ENCODE results near the gene MTUS2. TPM values are rescaled to one million over a fixed set of nuclear protein-coding genes. Genes with fewer than 3 reads are reported as not detected.

The MTUS2 gene
- total RNA-seq, 6 donors from 2014 or later, result 0.11 to 1.6 (median 0.20) TPM; not detected in 1

DNA sequence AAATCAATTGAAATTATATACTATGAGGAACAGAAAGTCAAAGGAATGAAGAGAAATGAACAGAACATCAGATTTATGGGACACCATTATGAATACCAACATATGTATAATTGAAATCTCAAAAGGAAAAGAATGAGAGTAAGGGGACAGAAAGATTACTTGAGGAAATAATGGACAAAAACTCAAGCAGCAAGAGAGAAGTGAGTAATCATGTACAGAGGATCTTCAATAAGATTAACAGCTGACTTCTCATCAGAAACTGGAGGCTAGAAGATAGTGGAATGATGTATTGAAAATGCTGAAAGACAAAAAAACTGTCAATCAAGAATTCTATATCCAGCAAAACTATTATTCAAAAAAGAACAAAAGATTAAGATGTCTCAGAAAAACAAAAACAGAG is 10.4 kb downstream of the MTUS2 start:
- H3K27me3 ChIP-seq, result no peaks in the 10 kb centered on the region
- peaks cover 7 to 39% (median 21%) of the 10 kb centered on the region in 4 donors for H3K9me3 ChIP-seq
- DNase-seq (no peak), ATAC-seq (ENCODE audit: low FRiP score in 2 of 2) (no peak)
- H3K4me3 ChIP-seq, result no peak overlapping the region
- H3K36me3 ChIP-seq, result no peaks in the 10 kb centered on the region
- no peak overlapping the region for H3K27ac ChIP-seq
- TF ChIP-seq EP300 (IDR thresholded peaks at IDR 0.05), result no peak
- TF ChIP-seq, protein P1, sequence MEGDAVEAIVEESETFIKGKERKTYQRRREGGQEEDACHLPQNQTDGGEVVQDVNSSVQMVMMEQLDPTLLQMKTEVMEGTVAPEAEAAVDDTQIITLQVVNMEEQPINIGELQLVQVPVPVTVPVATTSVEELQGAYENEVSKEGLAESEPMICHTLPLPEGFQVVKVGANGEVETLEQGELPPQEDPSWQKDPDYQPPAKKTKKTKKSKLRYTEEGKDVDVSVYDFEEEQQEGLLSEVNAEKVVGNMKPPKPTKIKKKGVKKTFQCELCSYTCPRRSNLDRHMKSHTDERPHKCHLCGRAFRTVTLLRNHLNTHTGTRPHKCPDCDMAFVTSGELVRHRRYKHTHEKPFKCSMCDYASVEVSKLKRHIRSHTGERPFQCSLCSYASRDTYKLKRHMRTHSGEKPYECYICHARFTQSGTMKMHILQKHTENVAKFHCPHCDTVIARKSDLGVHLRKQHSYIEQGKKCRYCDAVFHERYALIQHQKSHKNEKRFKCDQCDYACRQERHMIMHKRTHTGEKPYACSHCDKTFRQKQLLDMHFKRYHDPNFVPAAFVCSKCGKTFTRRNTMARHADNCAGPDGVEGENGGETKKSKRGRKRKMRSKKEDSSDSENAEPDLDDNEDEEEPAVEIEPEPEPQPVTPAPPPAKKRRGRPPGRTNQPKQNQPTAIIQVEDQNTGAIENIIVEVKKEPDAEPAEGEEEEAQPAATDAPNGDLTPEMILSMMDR (IDR thresholded peaks at IDR 0.05), result no peak
- TF ChIP-seq POLR2AphosphoS5 (IDR thresholded peaks at IDR 0.05), result no peak
- TF ChIP-seq POLR2A (IDR thresholded peaks at IDR 0.05), result no peak
- H3K4me1 ChIP-seq, result no peaks in the 10 kb centered on the region

DNA sequence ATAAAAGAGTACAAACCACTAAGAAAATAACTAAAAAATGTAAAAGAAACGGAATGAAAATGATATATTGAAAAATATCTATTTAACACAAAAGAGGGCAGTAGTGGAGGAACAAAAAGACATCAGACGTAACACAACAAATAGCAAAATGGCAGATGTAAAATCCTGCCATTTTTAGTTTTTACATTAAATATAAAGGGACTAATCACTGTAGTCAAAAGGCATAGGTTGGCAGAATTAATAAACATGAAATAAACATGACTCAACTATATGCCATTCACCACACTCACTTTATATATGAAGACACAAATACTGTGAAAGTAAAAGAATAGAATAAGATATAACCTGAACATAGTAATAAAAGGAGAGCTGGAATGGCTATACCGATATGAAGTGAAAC is 11.0 kb downstream of the MTUS2 start:
- Histone ChIP-seq H3K9me3 (peaks cover 7 to 39% (median 21%) of the 10 kb centered on the region in 4 donors), H3K4me1 (no peaks in the 10 kb centered on the region), H3K27ac (no peak overlapping the region), H3K4me3 (no peak overlapping the region), H3K36me3 (no peaks in the 10 kb centered on the region), H3K27me3 (no peaks in the 10 kb centered on the region)
- TF ChIP-seq, protein P1 (IDR thresholded peaks at IDR 0.05), result no peak
- TF ChIP-seq POLR2AphosphoS5 (IDR thresholded peaks at IDR 0.05) (no peak), EP300 (IDR thresholded peaks at IDR 0.05) (no peak), POLR2A (IDR thresholded peaks at IDR 0.05) (no peak)
- no peak for DNase-seq
- no peak for ATAC-seq (ENCODE audit: low FRiP score in 2 of 2)
- 82 to 84% methylated on average over 3 of the region's 3 CpGs for WGBS, 2 donors

DNA sequence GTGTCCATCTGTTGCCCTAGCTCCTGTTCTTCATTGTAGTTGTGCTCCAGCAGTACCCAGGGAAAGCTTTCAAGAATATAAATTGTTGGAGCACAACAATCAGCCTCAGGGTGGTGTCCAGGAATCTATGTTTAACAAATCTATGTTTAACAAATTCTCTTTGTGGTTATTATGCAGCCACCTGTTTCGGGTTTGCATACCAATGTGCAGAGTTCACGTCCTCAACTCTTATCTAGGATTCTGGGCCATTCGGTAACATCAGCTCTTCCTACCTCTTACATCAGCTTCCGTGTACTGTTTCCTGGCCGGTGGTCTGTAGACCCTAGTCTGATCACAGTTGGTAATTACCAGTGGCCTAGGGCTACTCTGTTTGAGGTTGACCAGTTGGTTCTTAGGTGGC is 17.0 kb downstream of the MTUS2 start:
- H3K36me3 ChIP-seq, result no peaks in the 10 kb centered on the region
- no peaks in the 10 kb centered on the region for H3K27me3 ChIP-seq
- DNase-seq (no peak), ATAC-seq (ENCODE audit: low FRiP score in 2 of 2) (no peak)
- H3K4me1 ChIP-seq, result no peaks in the 10 kb centered on the region
- 80 to 92% methylated on average over 5 of the region's 5 CpGs for WGBS, 2 donors
- TF ChIP-seq, protein P1 (IDR thresholded peaks at IDR 0.05), result no peak
- TF ChIP-seq POLR2A (IDR thresholded peaks at IDR 0.05) (no peak), EP300 (IDR thresholded peaks at IDR 0.05) (no peak), POLR2AphosphoS5 (IDR thresholded peaks at IDR 0.05) (no peak)
- no peak overlapping the region for H3K4me3 ChIP-seq
- no peaks in the 10 kb centered on the region for H3K9me3 ChIP-seq
- no peak overlapping the region for H3K27ac ChIP-seq

DNA sequence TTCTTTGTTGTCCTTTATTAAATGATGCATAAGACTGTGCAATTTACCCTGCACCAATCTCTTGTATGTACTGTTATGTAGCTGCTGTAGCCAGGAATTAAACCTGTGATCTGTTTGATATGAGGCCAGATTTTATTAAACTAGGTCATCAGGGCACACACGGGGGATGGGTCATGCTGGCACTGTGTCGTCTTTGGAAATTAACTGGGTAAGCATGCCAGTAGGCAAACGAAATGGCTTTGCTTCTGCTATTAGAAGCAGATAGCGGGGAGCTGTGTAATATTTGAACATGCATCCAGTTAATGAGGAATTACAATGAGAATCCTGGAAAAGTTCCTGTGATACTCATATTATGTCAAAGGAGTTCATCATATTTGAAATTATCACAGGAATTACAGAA is 23.5 kb downstream of the MTUS2 start:
- Histone ChIP-seq H3K9me3 (no peaks in the 10 kb centered on the region), H3K27me3 (no peaks in the 10 kb centered on the region), H3K36me3 (no peaks in the 10 kb centered on the region), H3K27ac (no peak overlapping the region), H3K4me3 (no peak overlapping the region), H3K4me1 (no peaks in the 10 kb centered on the region)
- DNase-seq, result no peak
- ATAC-seq (ENCODE audit: low FRiP score in 2 of 2), result no peak
- 74 to 76% methylated on average over 4 of the region's 4 CpGs for WGBS, 2 donors
- TF ChIP-seq POLR2A (IDR thresholded peaks at IDR 0.05), result no peak
- TF ChIP-seq, protein P1 (IDR thresholded peaks at IDR 0.05), result no peak
- no peak for TF ChIP-seq POLR2AphosphoS5 (IDR thresholded peaks at IDR 0.05)
- no peak for TF ChIP-seq EP300 (IDR thresholded peaks at IDR 0.05)

DNA sequence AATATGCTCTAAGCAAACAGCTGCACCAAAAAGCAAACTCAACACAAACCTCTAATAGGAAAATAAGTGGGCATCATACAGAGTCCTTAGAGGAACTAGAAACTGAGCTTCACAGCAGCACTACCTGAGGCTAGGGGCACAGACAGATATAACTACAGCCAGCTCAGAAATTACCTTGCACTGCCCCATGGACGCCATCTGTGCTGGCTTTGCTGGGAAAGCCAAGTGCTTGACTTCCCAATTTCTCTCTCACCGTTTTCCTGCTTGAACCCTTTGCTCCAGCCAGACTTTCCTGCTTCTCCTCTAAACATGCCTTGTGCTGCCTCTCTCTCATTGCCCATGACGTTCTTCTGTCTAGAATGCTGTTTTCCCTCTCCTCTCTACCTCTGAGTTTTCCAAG is 29.3 kb downstream of the MTUS2 start:
- ATAC-seq (ENCODE audit: low FRiP score in 2 of 2), result no peak
- 74 to 78% methylated on average over 3 of the region's 3 CpGs for WGBS, 2 donors

More for the DNA sequence above, 29.3 kb downstream of the MTUS2 start:
- Histone ChIP-seq H3K4me3 (no peak overlapping the region), H3K27ac (no peak overlapping the region), H3K27me3 (no peaks in the 10 kb centered on the region), H3K4me1 (no peaks in the 10 kb centered on the region), H3K9me3 (no peaks in the 10 kb centered on the region), H3K36me3 (no peaks in the 10 kb centered on the region)
- no peak for DNase-seq
- TF ChIP-seq POLR2A (IDR thresholded peaks at IDR 0.05) (no peak), POLR2AphosphoS5 (IDR thresholded peaks at IDR 0.05) (no peak), EP300 (IDR thresholded peaks at IDR 0.05) (no peak)
- TF ChIP-seq, protein P1 (IDR thresholded peaks at IDR 0.05), result no peak
